Osteocyte (in vitro differentiated cells): ENCODE measurements around the gene PSMG3. TPM values are rescaled to one million over a fixed set of nuclear protein-coding genes. Genes with fewer than 3 reads are reported as not detected.

ENCODE experiments used
- DNase-seq: peaks from one replicate; pipeline ENCODE4 v3.0.0; 2021; ENCODE audit warnings: mixed read lengths; ENCODE audit not compliant: unreplicated experiment; ENCODE audit errors: extremely low spot score
- H3K27ac Mint-ChIP-seq: one replicate; pipeline ENCODE4 v1.8.0; 2021; ENCODE audit warnings: mild to moderate bottlenecking, mixed read lengths; ENCODE audit not compliant: unreplicated experiment
- H3K27me3 Mint-ChIP-seq: one replicate; pipeline ENCODE4 v1.8.0; 2021; ENCODE audit warnings: mixed read lengths; ENCODE audit not compliant: unreplicated experiment
- H3K36me3 Mint-ChIP-seq: one replicate; pipeline ENCODE4 v1.8.0; 2021; ENCODE audit warnings: mixed read lengths; ENCODE audit not compliant: unreplicated experiment
- H3K4me1 Mint-ChIP-seq: one replicate; pipeline ENCODE4 v1.8.0; 2021; ENCODE audit warnings: mixed read lengths; ENCODE audit not compliant: unreplicated experiment
- H3K4me3 Mint-ChIP-seq: one replicate; pipeline ENCODE4 v1.8.0; 2021; ENCODE audit warnings: mild to moderate bottlenecking, moderate library complexity, mixed read lengths; ENCODE audit not compliant: unreplicated experiment
- H3K9me3 Mint-ChIP-seq: one replicate; pipeline ENCODE4 v1.8.0; 2021; ENCODE audit warnings: mixed read lengths; ENCODE audit not compliant: unreplicated experiment
- CTCF ChIP-seq: fragments of 200-600 bp; sonication (generic); IDR thresholded peaks from 2 replicates; pipeline ENCODE4 v1.5.0; 2021; ENCODE audit warnings: antibody characterized with exemption, mild to moderate bottlenecking, moderate library complexity
- total RNA-seq: library from RNA; stranded (reverse); gene quantifications from 2 replicates; pipeline ENCODE4 v1.2.1, GENCODE V29; 2021

The PSMG3 gene
- total RNA-seq, 1 donor from 2014 or later, result 25.6 TPM

GRCh38 chr7:1557006-1557405 is 12.8 kb downstream of the PSMG3 start:
- Mint-ChIP-seq H3K27me3 (no peaks in the 10 kb centered on the region), H3K9me3 (no peaks in the 10 kb centered on the region), H3K4me1 (peaks cover 16% of the 10 kb centered on the region), H3K4me3 (no peak overlapping the region), H3K27ac (no peak overlapping the region), H3K36me3 (no peaks in the 10 kb centered on the region)
- no peak for DNase-seq
- TF ChIP-seq CTCF, result no peak

GRCh38 chr7:1555813-1556543 is 13.9 kb downstream of the PSMG3 start, which contains the start of gene TMEM184A:
TSS of gene TMEM184A (minus strand) at chr7:1556205. CDS start at chr7:1555484, 721 bp downstream.
- no peaks in the 10 kb centered on the region for H3K36me3 Mint-ChIP-seq
- peak; percentile 43 for TF ChIP-seq CTCF
- H3K27ac Mint-ChIP-seq, result peak within 1 kb of the TSS; percentile 47
- no peak for DNase-seq
- no peaks in the 10 kb centered on the region for H3K9me3 Mint-ChIP-seq
- H3K4me3 Mint-ChIP-seq, result no peak within 1 kb of the TSS
- H3K27me3 Mint-ChIP-seq, result no peaks in the 10 kb centered on the region
- H3K4me1 Mint-ChIP-seq, result peaks cover 15% of the 10 kb centered on the region

GRCh38 chr7:1555046-1555812 is 14.6 kb downstream of the PSMG3 start:
- H3K27ac Mint-ChIP-seq, result peak overlapping the region; percentile 10
- no peak for DNase-seq
- H3K4me3 Mint-ChIP-seq, result no peak overlapping the region
- peaks cover 15% of the 10 kb centered on the region for H3K4me1 Mint-ChIP-seq
- no peak for TF ChIP-seq CTCF
- H3K9me3 Mint-ChIP-seq, result no peaks in the 10 kb centered on the region
- H3K36me3 Mint-ChIP-seq, result no peaks in the 10 kb centered on the region
- no peaks in the 10 kb centered on the region for H3K27me3 Mint-ChIP-seq

GRCh38 chr7:1554333-1555045 is 15.3 kb downstream of the PSMG3 start:
- Mint-ChIP-seq H3K27ac (no peak overlapping the region), H3K4me1 (peaks cover 15% of the 10 kb centered on the region), H3K27me3 (no peaks in the 10 kb centered on the region), H3K4me3 (no peak overlapping the region), H3K36me3 (no peaks in the 10 kb centered on the region), H3K9me3 (no peaks in the 10 kb centered on the region)
- DNase-seq, result no peak
- no peak for TF ChIP-seq CTCF
